ENCODE results near the gene KCNC1.
A peak's percentile ranks its signal among the peaks of the same experiment; 100 is the strongest.

KCNC1 gene

GRCh38 chr11:17734418-17734911 lies at the start of gene KCNC1:
KCNC1 (plus strand) TSS chr11:17734781; CDS start chr11:17736003, 1,222 bp downstream.
- DNase-seq (ENCODE audit: low spot score) = no peak

GRCh38 chr11:17686231-17686980 lies 48.2 kb upstream of the KCNC1 start:
- DNase-seq (ENCODE audit: low spot score) = no peak

GRCh38 chr11:17687946-17688670 lies 46.5 kb upstream of the KCNC1 start:
- DNase-seq (ENCODE audit: low spot score) = no peak

- no peak for DNase-seq (ENCODE audit: low spot score)
These were observed 43.0 kb upstream of the KCNC1 start for GRCh38 chr11:17691550-17691949.

- no peak for DNase-seq (ENCODE audit: low spot score)
These were observed 42.6 kb upstream of the KCNC1 start for GRCh38 chr11:17691976-17692375.

GRCh38 chr11:17692931-17693330 lies 41.6 kb upstream of the KCNC1 start:
- DNase-seq (ENCODE audit: low spot score) = no peak

GRCh38 chr11:17693531-17693930 lies 41.0 kb upstream of the KCNC1 start:
- DNase-seq (ENCODE audit: low spot score) = no peak

GRCh38 chr11:17694494-17695110 lies 40.0 kb upstream of the KCNC1 start:
- no peak for DNase-seq (ENCODE audit: low spot score)

GRCh38 chr11:17695454-17696441 lies 38.8 kb upstream of the KCNC1 start:
- DNase-seq (ENCODE audit: low spot score) = no peak

- DNase-seq (ENCODE audit: low spot score) = no peak
These were observed 37.8 kb upstream of the KCNC1 start for GRCh38 chr11:17696741-17697140.

- DNase-seq (ENCODE audit: low spot score) = no peak
These were observed 37.2 kb upstream of the KCNC1 start for GRCh38 chr11:17697175-17697949.

GRCh38 chr11:17699147-17700114 lies 35.1 kb upstream of the KCNC1 start:
- DNase-seq (ENCODE audit: low spot score) = no peak

GRCh38 chr11:17700991-17701390 lies 33.6 kb upstream of the KCNC1 start:
- DNase-seq (ENCODE audit: low spot score) = peak; percentile 14

GRCh38 chr11:17702876-17703275 lies 31.7 kb upstream of the KCNC1 start:
- no peak for DNase-seq (ENCODE audit: low spot score)

GRCh38 chr11:17703951-17704350 lies 30.6 kb upstream of the KCNC1 start:
- no peak for DNase-seq (ENCODE audit: low spot score)

GRCh38 chr11:17707830-17708229 lies 26.8 kb upstream of the KCNC1 start:
- no peak for DNase-seq (ENCODE audit: low spot score)

- DNase-seq (ENCODE audit: low spot score) = no peak
These were observed 22.7 kb upstream of the KCNC1 start for GRCh38 chr11:17711836-17712235.

- DNase-seq (ENCODE audit: low spot score) = no peak
These were observed 20.7 kb upstream of the KCNC1 start for GRCh38 chr11:17713851-17714250.

- DNase-seq (ENCODE audit: low spot score) = no peak
These were observed 20.2 kb upstream of the KCNC1 start for GRCh38 chr11:17714356-17714854.

All from pons (tissue), 1 donor.